Mucosa of stomach (tissue), 1 donor: Measurements from ENCODE around the gene LGR6.

Experiments used
- H3K27me3 ChIP-seq: one replicate; pipeline ENCODE4 v1.7.0; 2013; ENCODE audit warnings: mild to moderate bottlenecking, low read length; ENCODE audit not compliant: control insufficient read depth, insufficient read depth
- H3K36me3 ChIP-seq: one replicate; pipeline ENCODE4 v1.7.0; 2013; ENCODE audit warnings: low read length; ENCODE audit not compliant: control insufficient read depth, insufficient read depth
- H3K4me1 ChIP-seq: one replicate; pipeline ENCODE4 v1.7.0; 2013; ENCODE audit warnings: mild to moderate bottlenecking, low read length; ENCODE audit not compliant: control insufficient read depth, insufficient read depth
- H3K4me3 ChIP-seq: one replicate; pipeline ENCODE4 v1.7.0; 2013; ENCODE audit warnings: low read length
- H3K9ac ChIP-seq: one replicate; pipeline ENCODE4 v1.7.0; 2013; ENCODE audit warnings: mild to moderate bottlenecking, low read length, moderate library complexity
- H3K9me3 ChIP-seq: one replicate; pipeline ENCODE4 v1.7.0; 2013; ENCODE audit warnings: mild to moderate bottlenecking, low read length, moderate library complexity; ENCODE audit not compliant: control insufficient read depth
- donor health status: Pancreatic carcinoma.

LGR6 gene

GRCh38 chr1:202367271-202367670 is 173.7 kb downstream of the LGR6 start:
- H3K27me3 ChIP-seq = no peaks in the 10 kb centered on the region
- no peaks in the 10 kb centered on the region for H3K9me3 ChIP-seq
- no peaks in the 10 kb centered on the region for H3K36me3 ChIP-seq
- no peak overlapping the region for H3K9ac ChIP-seq
- no peaks in the 10 kb centered on the region for H3K4me1 ChIP-seq
- H3K4me3 ChIP-seq = no peak overlapping the region
